HAP-1 (cell line): ENCODE data around the gene NRP1.

Experiments used
- DNase-seq, 2 experiments: peaks; one replicate each; pipeline ENCODE4 v3.0.0-alpha.2; 2016 to 2020; ENCODE audit warnings: low spot score in 2 of 2
- H3K27me3 ChIP-seq: fragments of 250-450 bp; sonication (Bioruptor Pico); 2 replicates; pipeline ENCODE4 v1.5.1; 2020; ENCODE audit warnings: low read depth, mild to moderate bottlenecking, moderate library complexity
- H3K36me3 ChIP-seq: fragments of 250-450 bp; sonication (Bioruptor Pico); replicated peaks from 2 replicates; pipeline ENCODE4 v1.5.1; 2020; ENCODE audit warnings: mild to moderate bottlenecking
- H3K4me1 ChIP-seq: fragments of 250-450 bp; sonication (Bioruptor Pico); 2 replicates; pipeline ENCODE4 v1.5.1; 2020; ENCODE audit warnings: mild to moderate bottlenecking
- H3K4me3 ChIP-seq: fragments of 250-450 bp; sonication (Bioruptor Pico); 2 replicates; pipeline ENCODE4 v1.5.1; 2020; ENCODE audit warnings: mild to moderate bottlenecking, moderate library complexity
- H3K9me3 ChIP-seq: fragments of 250-450 bp; sonication (Bioruptor Pico); 2 replicates; pipeline ENCODE4 v1.5.1; 2020; ENCODE audit warnings: mild to moderate bottlenecking, moderate library complexity
- in situ Hi-C: fragments of 300-500 bp; cut with MboI; formaldehyde crosslinking; loops from 3 replicates; pipeline ENCODE4 v1.14.3; 2020; ENCODE audit warnings: low sequenced_read_pairs, inconsistent platforms, mixed read lengths

Gene NRP1

GRCh38 chr10:33249659-33250345 lies 84.7 kb downstream of the NRP1 start:
- Histone ChIP-seq H3K9me3 (no peaks in the 10 kb centered on the region; the same call in 1 of the 2 replicates), H3K27me3 (no peaks in the 10 kb centered on the region), H3K4me1 (no peaks in the 10 kb centered on the region; the same call in none of the 2 replicates), H3K4me3 (no peak overlapping the region), H3K36me3 (peaks cover 31% of the 10 kb centered on the region)
- DNase-seq: no peak
- in situ Hi-C loops: no loop called here

- in situ Hi-C loops: no loop called here
- no peaks in the 10 kb centered on the region for H3K27me3 ChIP-seq
- no peak overlapping the region for H3K4me3 ChIP-seq
- H3K4me1 ChIP-seq: no peaks in the 10 kb centered on the region; the same call in 1 of the 2 replicates
- no peaks in the 10 kb centered on the region; the same call in 1 of the 2 replicates for H3K9me3 ChIP-seq
- no peak for DNase-seq
- H3K36me3 ChIP-seq: peaks cover 30% of the 10 kb centered on the region
Observed at GRCh38 chr10:33249137-33249536, 85.3 kb downstream of the NRP1 start.

GRCh38 chr10:33248638-33249037 lies 85.8 kb downstream of the NRP1 start:
- H3K36me3 ChIP-seq: peaks cover 25% of the 10 kb centered on the region
- H3K4me3 ChIP-seq: no peak overlapping the region
- H3K27me3 ChIP-seq: no peaks in the 10 kb centered on the region
- H3K9me3 ChIP-seq: no peaks in the 10 kb centered on the region; the same call in 1 of the 2 replicates
- in situ Hi-C loops: no loop called here
- no peak for DNase-seq
- no peaks in the 10 kb centered on the region; the same call in 1 of the 2 replicates for H3K4me1 ChIP-seq

- no peaks in the 10 kb centered on the region; the same call in 1 of the 2 replicates for H3K4me1 ChIP-seq
- no peaks in the 10 kb centered on the region for H3K9me3 ChIP-seq
- H3K4me3 ChIP-seq: no peak overlapping the region
- DNase-seq: no peak
- no peaks in the 10 kb centered on the region for H3K27me3 ChIP-seq
- in situ Hi-C loops: no loop called here
- H3K36me3 ChIP-seq: peaks cover 14% of the 10 kb centered on the region
Observed at GRCh38 chr10:33247221-33247922, 87.1 kb downstream of the NRP1 start.

- Histone ChIP-seq H3K4me1 (no peaks in the 10 kb centered on the region; the same call in 1 of the 2 replicates), H3K4me3 (no peak overlapping the region), H3K9me3 (no peaks in the 10 kb centered on the region), H3K27me3 (no peaks in the 10 kb centered on the region), H3K36me3 (peaks cover 9% of the 10 kb centered on the region)
- DNase-seq: no peak
- in situ Hi-C loops: no loop called here
Observed at GRCh38 chr10:33245343-33245742, 89.1 kb downstream of the NRP1 start.

GRCh38 chr10:33244354-33244967 lies 90.0 kb downstream of the NRP1 start:
- in situ Hi-C loops: no loop called here

GRCh38 chr10:33243703-33244102 lies 90.8 kb downstream of the NRP1 start:
- in situ Hi-C loops: no loop called here
- no peak for DNase-seq
- Histone ChIP-seq H3K4me3 (no peak overlapping the region), H3K36me3 (peaks cover 4% of the 10 kb centered on the region; the same call in 1 of the 2 replicates), H3K9me3 (no peaks in the 10 kb centered on the region), H3K27me3 (no peaks in the 10 kb centered on the region), H3K4me1 (no peaks in the 10 kb centered on the region; the same call in 1 of the 2 replicates)

More at GRCh38 chr10:33244354-33244967, 90.0 kb downstream of the NRP1 start:
- Histone ChIP-seq H3K4me1 (no peaks in the 10 kb centered on the region; the same call in 1 of the 2 replicates), H3K4me3 (no peak overlapping the region), H3K36me3 (peaks cover 8% of the 10 kb centered on the region), H3K27me3 (no peaks in the 10 kb centered on the region), H3K9me3 (no peaks in the 10 kb centered on the region)
- DNase-seq: no peak

GRCh38 chr10:33242931-33243330 lies 91.5 kb downstream of the NRP1 start:
- in situ Hi-C loops: no loop called here
- no peak for DNase-seq
- no peaks in the 10 kb centered on the region; the same call in 1 of the 2 replicates for H3K4me1 ChIP-seq
- H3K9me3 ChIP-seq: no peaks in the 10 kb centered on the region
- H3K4me3 ChIP-seq: no peak overlapping the region
- H3K36me3 ChIP-seq: peaks cover 4% of the 10 kb centered on the region; the same call in 1 of the 2 replicates
- H3K27me3 ChIP-seq: no peaks in the 10 kb centered on the region

GRCh38 chr10:33241351-33241750 lies 93.1 kb downstream of the NRP1 start:
- in situ Hi-C loops: no loop called here

GRCh38 chr10:33240931-33241330 lies 93.5 kb downstream of the NRP1 start:
- H3K36me3 ChIP-seq: no peaks in the 10 kb centered on the region; the same call in 1 of the 2 replicates
- H3K9me3 ChIP-seq: no peaks in the 10 kb centered on the region
- in situ Hi-C loops: no loop called here

More at GRCh38 chr10:33241351-33241750, 93.1 kb downstream of the NRP1 start:
- Histone ChIP-seq H3K4me3 (no peak overlapping the region), H3K27me3 (no peaks in the 10 kb centered on the region), H3K36me3 (no peaks in the 10 kb centered on the region; the same call in 1 of the 2 replicates), H3K9me3 (no peaks in the 10 kb centered on the region), H3K4me1 (peaks cover 7% of the 10 kb centered on the region)
- DNase-seq: no peak

GRCh38 chr10:33240258-33240657 lies 94.2 kb downstream of the NRP1 start:
- peaks cover 14% of the 10 kb centered on the region for H3K4me1 ChIP-seq
- no peaks in the 10 kb centered on the region for H3K9me3 ChIP-seq
- no peak for DNase-seq
- no peaks in the 10 kb centered on the region; the same call in 1 of the 2 replicates for H3K36me3 ChIP-seq
- H3K27me3 ChIP-seq: no peaks in the 10 kb centered on the region
- in situ Hi-C loops: no loop called here
- no peak overlapping the region for H3K4me3 ChIP-seq

More at GRCh38 chr10:33240931-33241330, 93.5 kb downstream of the NRP1 start:
- no peaks in the 10 kb centered on the region for H3K27me3 ChIP-seq
- H3K4me3 ChIP-seq: no peak overlapping the region
- DNase-seq: no peak
- peaks cover 11% of the 10 kb centered on the region for H3K4me1 ChIP-seq

GRCh38 chr10:33239257-33239656 lies 95.2 kb downstream of the NRP1 start:
- Histone ChIP-seq H3K36me3 (no peaks in the 10 kb centered on the region; the same call in 1 of the 2 replicates), H3K4me3 (no peak overlapping the region), H3K4me1 (peaks cover 24% of the 10 kb centered on the region), H3K27me3 (no peaks in the 10 kb centered on the region), H3K9me3 (no peaks in the 10 kb centered on the region)
- DNase-seq: no peak
- in situ Hi-C loops: no loop called here

GRCh38 chr10:33238643-33239042 lies 95.8 kb downstream of the NRP1 start:
- DNase-seq: no peak
- in situ Hi-C loops: no loop called here
- no peak overlapping the region for H3K4me3 ChIP-seq

More at GRCh38 chr10:33238643-33239042, 95.8 kb downstream of the NRP1 start:
- peaks cover 25% of the 10 kb centered on the region for H3K4me1 ChIP-seq
- H3K36me3 ChIP-seq: no peaks in the 10 kb centered on the region; the same call in 1 of the 2 replicates
- no peaks in the 10 kb centered on the region for H3K9me3 ChIP-seq
- H3K27me3 ChIP-seq: no peaks in the 10 kb centered on the region
